GM19438 (cell line): ENCODE data around the gene RACGAP1.
"Not testable (repeated sequence)": the region's sequence is repeated elsewhere in the genome, so short reads cannot be mapped to it uniquely, and the experiment has no call there.

ENCODE experiments used
- ATAC-seq: cut with Tn5 transposase; IDR thresholded peaks from one replicate; pipeline ENCODE4 v1.9.1; 2021; ENCODE audit warnings: low read depth; ENCODE audit not compliant: unreplicated experiment

The RACGAP1 gene

GRCh38 chr12:50032854-50033581 is 7.7 kb upstream of the RACGAP1 start:
- no peak for ATAC-seq

- no peak for ATAC-seq
Measured at GRCh38 chr12:50032515-50032853, 7.2 kb upstream of the RACGAP1 start.

- not testable (repeated sequence) for ATAC-seq
Measured at GRCh38 chr12:50030449-50030848, 5.2 kb upstream of the RACGAP1 start.

- no peak for ATAC-seq
Measured at GRCh38 chr12:50026691-50027090, 1.4 kb upstream of the RACGAP1 start.

GRCh38 chr12:50024805-50025186 is 498 bp downstream of the RACGAP1 start:
- ATAC-seq = peak; percentile 18

GRCh38 chr12:50024227-50024626 is 1.1 kb downstream of the RACGAP1 start:
- ATAC-seq = no peak

GRCh38 chr12:50022903-50023302 is 2.4 kb downstream of the RACGAP1 start:
- no peak for ATAC-seq

GRCh38 chr12:50021031-50021430 is 4.3 kb downstream of the RACGAP1 start:
- no peak for ATAC-seq

- ATAC-seq = no peak
Measured at GRCh38 chr12:50019524-50019923, 5.8 kb downstream of the RACGAP1 start.

GRCh38 chr12:50018968-50019367 is 6.3 kb downstream of the RACGAP1 start:
- ATAC-seq = no peak

- ATAC-seq = no peak
Measured at GRCh38 chr12:50018154-50018553, 7.1 kb downstream of the RACGAP1 start.

- no peak for ATAC-seq
Measured at GRCh38 chr12:50017641-50018040, 7.7 kb downstream of the RACGAP1 start.

GRCh38 chr12:50016501-50017475 is 8.5 kb downstream of the RACGAP1 start:
- ATAC-seq = no peak

GRCh38 chr12:50014342-50014741 is 11.0 kb downstream of the RACGAP1 start:
- no peak for ATAC-seq

GRCh38 chr12:50013361-50014147 is 11.7 kb downstream of the RACGAP1 start:
- ATAC-seq = no peak

- peak; percentile 68 for ATAC-seq
Measured at GRCh38 chr12:50006754-50007442, 18.4 kb downstream of the RACGAP1 start.

GRCh38 chr12:50006280-50006679 is 19.0 kb downstream of the RACGAP1 start:
- ATAC-seq = no peak

- no peak for ATAC-seq
Measured at GRCh38 chr12:50005175-50005574, 20.1 kb downstream of the RACGAP1 start.

- no peak for ATAC-seq
Measured at GRCh38 chr12:50004696-50005095, 20.6 kb downstream of the RACGAP1 start.

GRCh38 chr12:50003595-50003994 is 21.7 kb downstream of the RACGAP1 start:
- ATAC-seq = no peak
